GM12891 (cell line): ENCODE measurements around the gene EBF3.

Source experiments
- DNase-seq: peaks from one replicate; pipeline ENCODE4 v3.0.0; 2011; ENCODE audit warnings: low spot score; ENCODE audit not compliant: insufficient read length
- FAIRE-seq: peaks from 2 replicates; lab custom pipeline; 2011; peaks lifted over from hg19 to GRCh38; lab: Jason Lieb, UNC
- PAX5 ChIP-seq: IDR thresholded peaks from 2 replicates; pipeline ENCODE4 v1.6.1; 2011; ENCODE audit warnings: low read length, moderate library complexity, mild to moderate bottlenecking; ENCODE audit not compliant: insufficient read depth, severe bottlenecking
- POLR2A ChIP-seq: IDR thresholded peaks from 2 replicates; pipeline ENCODE4 v1.6.1; 2011; ENCODE audit warnings: low read depth, low read length, control low read depth
- POLR2AphosphoS5 ChIP-seq: IDR thresholded peaks from 2 replicates; pipeline ENCODE4 v1.6.1; 2011; ENCODE audit warnings: low read depth, low read length, control low read depth
- POU2F2 ChIP-seq: IDR thresholded peaks from 2 replicates; pipeline ENCODE4 v1.6.1; 2011; ENCODE audit warnings: low read depth, mild to moderate bottlenecking, control low read depth, low read length, moderate library complexity
- SPI1 ChIP-seq: IDR thresholded peaks from 2 replicates; pipeline ENCODE4 v1.6.1; 2011; ENCODE audit warnings: low read depth, low read length, control low read depth
- TAF1 ChIP-seq: IDR thresholded peaks from 2 replicates; pipeline ENCODE4 v1.6.1; 2011; ENCODE audit warnings: low read depth, low read length, control low read depth

The EBF3 gene

GRCh38 chr10:129919358-129919757 is 44.7 kb downstream of the EBF3 start:
- FAIRE-seq = no peak
- DNase-seq = no peak
- TF ChIP-seq PAX5 (no peak), SPI1 (no peak), POLR2A (no peak), TAF1 (no peak), POLR2AphosphoS5 (no peak), POU2F2 (no peak)

DNA sequence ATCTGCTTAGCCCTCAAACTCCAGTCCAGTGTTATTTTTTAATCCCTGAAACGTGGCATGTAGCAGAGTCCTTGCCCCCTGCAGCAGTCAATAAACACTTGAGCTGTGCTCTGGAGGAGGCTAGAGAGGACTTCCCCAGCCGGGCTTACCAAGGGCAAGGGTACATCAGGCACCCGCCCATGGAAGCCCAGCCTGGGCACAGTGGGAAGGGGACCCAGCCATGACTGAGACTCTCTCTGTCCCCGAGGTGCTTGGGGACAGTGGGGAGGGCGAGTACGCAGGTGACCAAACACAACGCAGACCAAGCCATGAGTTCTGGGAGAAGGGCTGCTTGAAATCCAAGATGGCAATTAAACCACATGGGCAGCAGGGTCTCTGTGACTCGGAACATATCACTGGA is 45.2 kb downstream of the EBF3 start:
- FAIRE-seq = no peak
- TF ChIP-seq SPI1 (no peak), POU2F2 (no peak), POLR2AphosphoS5 (no peak), TAF1 (no peak), PAX5 (no peak), POLR2A (no peak)
- no peak for DNase-seq

- DNase-seq (no peak), FAIRE-seq (no peak)
- no peak for TF ChIP-seq TAF1
- TF ChIP-seq PAX5 = no peak
- TF ChIP-seq POU2F2 = no peak
- TF ChIP-seq SPI1 = no peak
- TF ChIP-seq POLR2A = no peak
- TF ChIP-seq POLR2AphosphoS5 = no peak
Observed at GRCh38 chr10:129918401-129918800, 45.7 kb downstream of the EBF3 start.

DNA sequence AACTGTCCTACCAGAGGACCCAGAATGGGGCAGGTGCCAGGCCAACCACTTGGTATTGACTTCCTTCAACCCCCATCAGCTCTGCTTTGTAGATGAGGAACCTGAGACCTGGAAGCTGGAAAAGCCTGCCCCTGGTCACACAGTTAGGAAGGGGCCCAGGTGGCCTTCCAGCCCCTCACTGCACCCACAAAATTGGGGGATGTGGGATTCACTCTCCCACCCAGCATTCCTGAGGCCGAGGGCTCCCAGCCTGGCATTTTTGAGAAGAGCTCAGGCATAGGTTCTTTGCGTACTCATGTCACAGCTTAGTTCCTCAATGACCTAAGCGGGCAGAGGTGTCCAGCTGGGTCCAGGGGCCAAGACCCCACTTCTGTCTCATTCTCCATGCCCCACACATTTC is 46.1 kb downstream of the EBF3 start:
- no peak for FAIRE-seq
- TF ChIP-seq POLR2AphosphoS5 = no peak
- TF ChIP-seq TAF1 = no peak
- no peak for TF ChIP-seq SPI1
- TF ChIP-seq POLR2A = no peak
- DNase-seq = no peak

- no peak for DNase-seq
- no peak for FAIRE-seq
- TF ChIP-seq POU2F2 = no peak
- TF ChIP-seq TAF1 = no peak
- TF ChIP-seq SPI1 = no peak
- no peak for TF ChIP-seq PAX5
- no peak for TF ChIP-seq POLR2AphosphoS5
- no peak for TF ChIP-seq POLR2A
Observed at GRCh38 chr10:129916506-129916995, 47.5 kb downstream of the EBF3 start.

DNA sequence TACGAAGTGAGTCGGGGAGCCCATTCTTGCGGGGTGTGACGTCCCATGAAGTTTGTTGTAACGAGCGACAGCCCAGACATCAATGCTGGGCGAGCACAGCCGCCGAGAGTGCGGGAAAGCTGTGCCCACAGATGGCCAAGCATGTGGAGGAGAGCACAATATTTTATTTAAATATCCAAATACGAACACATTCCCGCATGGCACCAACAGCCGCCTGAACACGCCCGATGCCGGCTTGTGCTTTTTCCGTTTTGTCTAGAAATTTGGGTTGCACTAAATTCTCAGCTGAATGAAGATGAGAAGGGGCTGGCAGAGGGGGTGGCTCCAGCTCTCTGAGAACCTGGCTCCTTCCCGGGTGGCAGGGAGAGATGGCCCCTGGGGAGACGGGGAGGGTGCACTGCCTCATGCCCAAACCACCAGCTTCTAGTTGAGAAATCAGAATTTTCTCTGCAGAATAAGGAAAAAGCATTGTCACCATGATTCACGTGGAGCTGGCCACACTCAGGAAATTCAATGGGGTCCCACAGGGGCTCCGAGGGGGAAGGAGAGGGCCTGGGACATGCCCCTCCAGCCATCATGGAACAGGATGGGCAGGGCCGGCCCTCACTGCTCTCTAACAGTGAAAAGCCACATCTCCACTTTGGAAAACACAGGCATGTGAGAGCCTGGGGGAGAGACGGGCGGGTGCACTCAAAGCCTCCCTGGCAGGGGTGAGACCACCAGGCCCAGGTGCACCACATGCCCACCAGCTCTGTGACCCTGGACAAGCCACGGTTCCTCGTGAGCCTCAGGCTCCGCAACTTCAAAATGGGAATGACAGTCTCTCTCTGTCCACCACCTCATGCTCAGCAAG is 48.3 kb downstream of the EBF3 start:
- TF ChIP-seq SPI1 = no peak
- no peak for TF ChIP-seq POLR2A
- no peak for TF ChIP-seq POLR2AphosphoS5
- TF ChIP-seq POU2F2 = no peak
- no peak for TF ChIP-seq TAF1
- TF ChIP-seq PAX5 = no peak
- FAIRE-seq = no peak
- DNase-seq = no peak

DNA sequence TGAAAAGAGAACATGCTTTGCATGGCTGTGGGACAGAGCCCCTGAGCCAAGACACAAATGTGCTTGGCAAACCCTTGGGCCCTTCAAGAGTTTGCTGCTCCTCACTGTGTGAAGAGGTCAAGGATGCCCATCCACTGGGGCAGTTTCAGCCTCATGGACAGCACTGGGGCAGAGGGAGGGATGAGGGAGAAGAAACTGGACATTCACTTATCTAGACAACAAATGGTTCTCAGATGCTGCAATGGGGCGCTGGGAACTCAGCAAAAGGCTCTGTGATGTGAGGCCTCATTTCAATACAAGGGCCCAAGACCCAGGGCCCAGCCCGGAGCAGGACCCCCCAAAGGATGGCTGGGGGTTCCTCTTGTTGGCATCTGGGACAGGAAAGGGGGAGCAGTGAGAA is 49.1 kb downstream of the EBF3 start:
- no peak for FAIRE-seq

GRCh38 chr10:129914153-129914855 is 49.8 kb downstream of the EBF3 start:
- FAIRE-seq = no peak
- no peak for TF ChIP-seq TAF1
- TF ChIP-seq POLR2A = no peak
- TF ChIP-seq PAX5 = no peak
- no peak for TF ChIP-seq SPI1
- no peak for TF ChIP-seq POU2F2
- TF ChIP-seq POLR2AphosphoS5 = no peak
- DNase-seq = no peak

More for the DNA sequence above, 49.1 kb downstream of the EBF3 start:
- DNase-seq = no peak
- TF ChIP-seq PAX5 (no peak), SPI1 (no peak), POLR2AphosphoS5 (no peak), TAF1 (no peak), POLR2A (no peak), POU2F2 (no peak)
